HepG2 (cell line): Measurements from ENCODE around the gene DNAJC5. TPM values are rescaled to one million over a fixed set of nuclear protein-coding genes. Genes with fewer than 3 reads are reported as not detected.

ENCODE experiments used
- ATAC-seq: fragments of 200-7000 bp; cut with Tn5 transposase; 3 replicates; pipeline ENCODE4 v1.9.1; 2020; ENCODE audit warnings: mild to moderate bottlenecking, moderate library complexity
- BruUV-seq: library from RNA; stranded (reverse); fragments of 400-500 nt; replicated peaks from 2 replicates; lab custom pipeline; 2021; lab: Mats Ljungman, UMichigan
- CTCF ChIA-PET: fragments of 300-600 bp; formaldehyde crosslinking; extraction: SDS; loops from one replicate; lab custom pipeline; 2021; ENCODE audit warnings: low total read pairs, inconsistent platforms, low intra/inter-chr PET ratio; lab: Yijun Ruan, JAX
- POLR2A ChIA-PET: fragments of 350-600 bp; sonication (Branson Sonifier 250); formaldehyde crosslinking; loops from one replicate; lab custom pipeline; 2020; ENCODE audit warnings: antibody characterized with exemption, inconsistent platforms; lab: Yijun Ruan, JAX
- DNase-seq: peaks from one replicate; pipeline ENCODE4 v3.0.0-alpha.2; 2015; ENCODE audit warnings: low spot score
- FAIRE-seq: peaks from 3 replicates; lab custom pipeline; 2011; peaks lifted over from hg19 to GRCh38; lab: Jason Lieb, UNC
- H2AFZ ChIP-seq: one replicate; pipeline ENCODE4 v1.6.1; 2011; ENCODE audit warnings: low read length, inconsistent platforms
- H3K27ac ChIP-seq: fragments of 300-600 bp; 3 replicates; pipeline ENCODE4 v1.8.0; 2011; ENCODE audit warnings: mixed run types, mild to moderate bottlenecking, mixed read lengths, low read length, inconsistent platforms; ENCODE audit not compliant: insufficient read depth; ENCODE audit errors: extremely low read length
- H3K27me3 ChIP-seq, 2 experiments: fragments of 200-600 bp in 1 of 2; 2 replicates in 1 of 2; 3 replicates in 1 of 2; pipeline versions ENCODE4 v1.6.0 to v1.8.0; 2011; ENCODE audit warnings: low read length in 2 of 2, mild to moderate bottlenecking in 2 of 2, moderate library complexity in 2 of 2, inconsistent platforms in 1 of 2; ENCODE audit not compliant: insufficient read depth in 2 of 2, control insufficient read depth in 1 of 2
- H3K36me3 ChIP-seq, 2 experiments: fragments of 200-600 bp in 1 of 2; replicated peaks in 1 of 2; 2 replicates in 1 of 2; 3 replicates in 1 of 2; pipeline versions ENCODE4 v1.5.1 to v1.8.0; 2011; ENCODE audit warnings: low read length in 2 of 2, inconsistent platforms in 1 of 2; ENCODE audit not compliant: insufficient read depth in 2 of 2, control insufficient read depth in 1 of 2
- H3K4me1 ChIP-seq: 2 replicates; pipeline ENCODE4 v1.5.1; 2012; ENCODE audit warnings: low read length, inconsistent platforms; ENCODE audit not compliant: insufficient read depth
- H3K4me2 ChIP-seq: 2 replicates; pipeline ENCODE4 v1.6.0; 2011; ENCODE audit warnings: low read depth, low read length, inconsistent platforms
- H3K4me3 ChIP-seq, 3 experiments: fragments of 200-600 bp in 1 of 3; sonication (generic), shearing (Covaris generic) in 1 of 3; replicated peaks in 1 of 3; 2 replicates each; pipeline ENCODE4 v1.5.1; 2011 to 2016; ENCODE audit warnings: low read length in 3 of 3, inconsistent platforms in 2 of 3, low read depth in 2 of 3, mild to moderate bottlenecking in 2 of 3, control low read depth in 1 of 3, mixed read lengths in 1 of 3; ENCODE audit not compliant: insufficient read depth in 1 of 3
- H3K79me2 ChIP-seq: one replicate; pipeline ENCODE4 v1.6.1; 2011; ENCODE audit warnings: low read length, inconsistent platforms; ENCODE audit not compliant: insufficient read depth
- H3K9ac ChIP-seq: 2 replicates; pipeline ENCODE4 v1.6.0; 2011; ENCODE audit warnings: mild to moderate bottlenecking, low read depth, low read length, inconsistent platforms; ENCODE audit not compliant: insufficient read depth
- H3K9me3 ChIP-seq: 2 replicates; pipeline ENCODE4 v1.5.1; 2012; ENCODE audit warnings: mild to moderate bottlenecking, low read length
- H4K20me1 ChIP-seq: 2 replicates; pipeline ENCODE4 v1.6.0; 2011; ENCODE audit warnings: inconsistent platforms, mild to moderate bottlenecking, low read length, moderate library complexity; ENCODE audit not compliant: insufficient read depth
- MED13 ChIP-seq: sonication (generic); formaldehyde crosslinking; IDR thresholded peaks from 2 replicates; pipeline ENCODE4 v1.5.0; 2020; ENCODE audit warnings: missing genetic modification reagents
- MED8 ChIP-seq: sonication (generic); formaldehyde crosslinking; IDR thresholded peaks from 2 replicates; pipeline ENCODE4 v1.8.1; 2023; ENCODE audit warnings: mild to moderate bottlenecking, missing genetic modification reagents; ENCODE audit not compliant: insufficient replicate concordance
- MZF1 ChIP-seq: sonication (generic); formaldehyde crosslinking; IDR thresholded peaks from 2 replicates; pipeline ENCODE4 v1.8.1; 2023; ENCODE audit warnings: mild to moderate bottlenecking, missing genetic modification reagents, borderline replicate concordance
- NFE2 ChIP-seq: sonication (generic); formaldehyde crosslinking; IDR thresholded peaks from 2 replicates; pipeline ENCODE4 v1.4.0; 2020; ENCODE audit warnings: missing genetic modification reagents
- SMAD1 ChIP-seq: sonication (generic); formaldehyde crosslinking; IDR thresholded peaks from 2 replicates; pipeline ENCODE4 v1.4.0; 2020; ENCODE audit warnings: missing genetic modification reagents, low read depth, mild to moderate bottlenecking, borderline replicate concordance
- ZNF501 ChIP-seq: sonication (generic); formaldehyde crosslinking; IDR thresholded peaks from 2 replicates; pipeline ENCODE4 v1.5.1; 2020; ENCODE audit warnings: mild to moderate bottlenecking, moderate library complexity, missing genetic modification reagents
- ZNF550 ChIP-seq: sonication (generic); formaldehyde crosslinking; IDR thresholded peaks from 2 replicates; pipeline ENCODE4 v1.4.0; 2020; ENCODE audit warnings: mild to moderate bottlenecking, missing genetic modification reagents, borderline replicate concordance
- ZNF879 ChIP-seq: sonication (generic); formaldehyde crosslinking; IDR thresholded peaks from 2 replicates; pipeline ENCODE4 v1.8.1; 2023; ENCODE audit warnings: missing genetic modification reagents
- WGBS: methylation state at CpG from one replicate; pipeline ENCODE4 v1.1.6; 2017; ENCODE audit warnings: low lambda C conversion rate; 5-methylcytosine and 5-hydroxymethylcytosine counted together
- in situ Hi-C: cut with HindIII; loops from 2 replicates; pipeline ENCODE4 v1.10.0; 2017; ENCODE audit warnings: low pct_unique_long_range_greater_than_20kb; ENCODE audit not compliant: extremely low pct_ligation_motif_present
- intact Hi-C: fragments of 100-400 bp; cut with micrococcal nuclease; formaldehyde crosslinking; loops from one replicate; pipeline ENCODE4 v1.10.0; 2022; ENCODE audit not compliant: unreplicated experiment
- polyA plus RNA-seq, 8 experiments: library from polyadenylated mRNA; depleted of rRNA in 3 of 8; stranded (reverse) in 7 of 8; unstranded in 1 of 8; fragments of >200 nt; fragmentation: Illumina TruSeq in 4 of 8; extraction: Trizol in 4 of 8; gene quantifications; 2 replicates each; pipeline versions ENCODE4 v1.2.1 to v1.2.3, GENCODE V29; 2011 to 2016; ENCODE audit warnings: low read depth in 4 of 8, missing spikeins in 1 of 8, mixed read lengths in 1 of 8; ENCODE audit not compliant: insufficient read depth in 1 of 8
- total RNA-seq, 5 experiments: library from RNA; depleted of rRNA; stranded (reverse); fragments of >200 nt; fragmentation: Illumina TruSeq; extraction: Trizol; gene quantifications; 2 replicates each; pipeline ENCODE4 v1.2.3, GENCODE V29; 2016; ENCODE audit warnings: low read depth in 1 of 5
- TF ChIP-seq, protein P1 (sequence below): sonication (generic); formaldehyde crosslinking; IDR thresholded peaks from 2 replicates; pipeline ENCODE4 v1.4.0; 2020; ENCODE audit warnings: missing genetic modification reagents
- TF ChIP-seq, protein P2 (sequence below): IDR thresholded peaks from 2 replicates; pipeline ENCODE4 v1.6.1; 2012; ENCODE audit warnings: low read length, improper control_type of control experiment
- TF ChIP-seq, protein P3 (sequence below): sonication (generic); formaldehyde crosslinking; IDR thresholded peaks from 2 replicates; pipeline ENCODE4 v1.4.0; 2020; ENCODE audit warnings: mild to moderate bottlenecking, missing genetic modification reagents
- TF ChIP-seq, protein P4 (sequence below): sonication (generic); formaldehyde crosslinking; IDR thresholded peaks from 2 replicates; pipeline ENCODE4 v1.8.1; 2023; ENCODE audit warnings: missing genetic modification reagents, inconsistent platforms, borderline replicate concordance
- TF ChIP-seq, protein P5 (sequence below): sonication (generic); formaldehyde crosslinking; IDR thresholded peaks from 2 replicates; pipeline ENCODE4 v1.9.0; 2021; ENCODE audit warnings: missing genetic modification reagents, mild to moderate bottlenecking, borderline replicate concordance

Gene DNAJC5
- total and polyA plus RNA-seq, 2 of the 13 experiments (the other 11 are each of a cell fraction or from before 2014, with no cell fraction given): 42.8 to 64.5 TPM

DNA sequence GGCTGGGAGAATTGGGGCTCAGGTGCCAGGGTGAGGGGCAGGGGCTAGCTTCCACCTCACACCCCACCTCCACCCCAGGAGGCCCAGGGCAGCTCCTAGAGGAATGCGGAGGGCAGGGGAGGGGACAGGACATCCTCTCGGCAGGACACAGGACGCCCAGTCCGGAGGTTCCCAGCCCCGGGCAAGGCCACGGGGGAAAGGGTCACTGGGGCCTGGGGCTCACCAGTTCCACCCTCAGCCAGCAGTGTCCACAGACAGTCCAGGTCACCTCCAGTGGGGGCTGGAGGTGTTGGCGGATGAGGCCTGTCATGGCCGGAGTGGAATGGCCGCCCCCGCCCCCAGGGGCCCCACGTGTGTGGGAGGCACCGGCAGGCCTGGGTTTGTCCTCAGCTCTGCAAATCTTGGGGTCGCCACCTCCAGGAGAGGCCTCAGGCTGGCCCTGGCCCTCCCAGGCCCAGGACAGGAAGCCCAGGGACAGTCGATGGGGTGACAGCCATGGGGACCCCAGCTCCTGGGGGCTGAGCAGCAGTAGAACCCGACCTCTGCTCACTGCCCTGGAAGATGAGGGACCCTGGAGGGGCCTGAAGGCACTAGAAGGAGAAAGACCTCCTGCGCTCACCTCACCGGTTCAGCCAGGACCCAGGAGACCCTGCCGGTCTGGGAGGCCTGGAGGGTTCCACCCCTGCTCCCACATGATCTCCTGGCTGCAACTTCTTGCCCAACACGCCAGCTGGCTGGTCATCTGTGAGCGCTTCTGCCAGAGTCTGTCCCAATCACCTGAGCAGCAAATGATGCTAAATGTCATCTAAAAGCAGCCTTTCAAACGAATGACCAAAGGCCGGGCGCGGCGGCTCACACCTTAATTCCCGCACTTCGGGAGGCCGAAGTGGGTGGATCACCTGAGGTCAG, 46.7 kb upstream of the DNAJC5 start:
- FAIRE-seq (no peak), ATAC-seq (peak; percentile 32), DNase-seq (no peak)
- peaks cover 7 to 25% of the 10 kb centered on the region in 2 experiments for H3K27me3 ChIP-seq
- H3K4me2 ChIP-seq: peak overlapping the region; percentile 66
- peak overlapping the region; percentile 39; the same call in 1 of the 2 replicates for H3K9ac ChIP-seq
- H4K20me1 ChIP-seq: no peaks in the 10 kb centered on the region
- ChIA-PET CTCF (no interaction called here), POLR2A (interaction anchor here (0.6 to 3.7 kb wide), 12 partner anchors 8 to 274 kb away, joined by 3 to 29 read pairs (median 5); partner anchors contain the start of genes ABHD16B, ARFRP1, HELZ2 and SLC2A4RG)
- peaks cover 41% of the 10 kb centered on the region for H3K4me1 ChIP-seq
- no TSS peak for BruUV-seq
- H3K36me3 ChIP-seq: no peaks in the 10 kb centered on the region
- H3K4me3 ChIP-seq: peak overlapping the region; percentile 30 to 71 (median 47)
- intact Hi-C loops: no loop called here
- H3K79me2 ChIP-seq: no peaks in the 10 kb centered on the region
- in situ Hi-C loops: no loop called here
- no peak overlapping the region for H3K27ac ChIP-seq
- no peaks in the 10 kb centered on the region for H3K9me3 ChIP-seq
- WGBS: 27% methylated on average over 27 of the region's 28 CpGs
- no peak overlapping the region for H2AFZ ChIP-seq
- TF ChIP-seq, protein P1, sequence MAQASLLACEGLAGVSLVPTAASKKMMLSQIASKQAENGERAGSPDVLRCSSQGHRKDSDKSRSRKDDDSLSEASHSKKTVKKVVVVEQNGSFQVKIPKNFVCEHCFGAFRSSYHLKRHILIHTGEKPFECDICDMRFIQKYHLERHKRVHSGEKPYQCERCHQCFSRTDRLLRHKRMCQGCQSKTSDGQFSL (CRISPR knock-in tag): no peak
- TF ChIP-seq MZF1 (CRISPR knock-in tag) (no peak), NFE2 (CRISPR knock-in tag) (no peak), SMAD1 (CRISPR knock-in tag) (no peak), MED13 (CRISPR knock-in tag) (no peak; the same call in 1 of the 2 replicates), MED8 (peak; percentile 67), ZNF501 (CRISPR knock-in tag) (no peak), ZNF879 (CRISPR knock-in tag) (no peak), ZNF550 (no peak)
- TF ChIP-seq, protein P2, sequence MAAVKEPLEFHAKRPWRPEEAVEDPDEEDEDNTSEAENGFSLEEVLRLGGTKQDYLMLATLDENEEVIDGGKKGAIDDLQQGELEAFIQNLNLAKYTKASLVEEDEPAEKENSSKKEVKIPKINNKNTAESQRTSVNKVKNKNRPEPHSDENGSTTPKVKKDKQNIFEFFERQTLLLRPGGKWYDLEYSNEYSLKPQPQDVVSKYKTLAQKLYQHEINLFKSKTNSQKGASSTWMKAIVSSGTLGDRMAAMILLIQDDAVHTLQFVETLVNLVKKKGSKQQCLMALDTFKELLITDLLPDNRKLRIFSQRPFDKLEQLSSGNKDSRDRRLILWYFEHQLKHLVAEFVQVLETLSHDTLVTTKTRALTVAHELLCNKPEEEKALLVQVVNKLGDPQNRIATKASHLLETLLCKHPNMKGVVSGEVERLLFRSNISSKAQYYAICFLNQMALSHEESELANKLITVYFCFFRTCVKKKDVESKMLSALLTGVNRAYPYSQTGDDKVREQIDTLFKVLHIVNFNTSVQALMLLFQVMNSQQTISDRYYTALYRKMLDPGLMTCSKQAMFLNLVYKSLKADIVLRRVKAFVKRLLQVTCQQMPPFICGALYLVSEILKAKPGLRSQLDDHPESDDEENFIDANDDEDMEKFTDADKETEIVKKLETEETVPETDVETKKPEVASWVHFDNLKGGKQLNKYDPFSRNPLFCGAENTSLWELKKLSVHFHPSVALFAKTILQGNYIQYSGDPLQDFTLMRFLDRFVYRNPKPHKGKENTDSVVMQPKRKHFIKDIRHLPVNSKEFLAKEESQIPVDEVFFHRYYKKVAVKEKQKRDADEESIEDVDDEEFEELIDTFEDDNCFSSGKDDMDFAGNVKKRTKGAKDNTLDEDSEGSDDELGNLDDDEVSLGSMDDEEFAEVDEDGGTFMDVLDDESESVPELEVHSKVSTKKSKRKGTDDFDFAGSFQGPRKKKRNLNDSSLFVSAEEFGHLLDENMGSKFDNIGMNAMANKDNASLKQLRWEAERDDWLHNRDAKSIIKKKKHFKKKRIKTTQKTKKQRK: no peak
- TF ChIP-seq, protein P3, sequence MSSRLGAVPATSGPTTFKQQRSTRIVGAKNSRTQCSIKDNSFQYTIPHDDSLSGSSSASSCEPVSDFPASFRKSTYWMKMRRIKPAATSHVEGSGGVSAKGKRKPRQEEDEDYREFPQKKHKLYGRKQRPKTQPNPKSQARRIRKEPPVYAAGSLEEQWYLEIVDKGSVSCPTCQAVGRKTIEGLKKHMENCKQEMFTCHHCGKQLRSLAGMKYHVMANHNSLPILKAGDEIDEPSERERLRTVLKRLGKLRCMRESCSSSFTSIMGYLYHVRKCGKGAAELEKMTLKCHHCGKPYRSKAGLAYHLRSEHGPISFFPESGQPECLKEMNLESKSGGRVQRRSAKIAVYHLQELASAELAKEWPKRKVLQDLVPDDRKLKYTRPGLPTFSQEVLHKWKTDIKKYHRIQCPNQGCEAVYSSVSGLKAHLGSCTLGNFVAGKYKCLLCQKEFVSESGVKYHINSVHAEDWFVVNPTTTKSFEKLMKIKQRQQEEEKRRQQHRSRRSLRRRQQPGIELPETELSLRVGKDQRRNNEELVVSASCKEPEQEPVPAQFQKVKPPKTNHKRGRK (CRISPR knock-in tag): no peak
- TF ChIP-seq, protein P4, sequence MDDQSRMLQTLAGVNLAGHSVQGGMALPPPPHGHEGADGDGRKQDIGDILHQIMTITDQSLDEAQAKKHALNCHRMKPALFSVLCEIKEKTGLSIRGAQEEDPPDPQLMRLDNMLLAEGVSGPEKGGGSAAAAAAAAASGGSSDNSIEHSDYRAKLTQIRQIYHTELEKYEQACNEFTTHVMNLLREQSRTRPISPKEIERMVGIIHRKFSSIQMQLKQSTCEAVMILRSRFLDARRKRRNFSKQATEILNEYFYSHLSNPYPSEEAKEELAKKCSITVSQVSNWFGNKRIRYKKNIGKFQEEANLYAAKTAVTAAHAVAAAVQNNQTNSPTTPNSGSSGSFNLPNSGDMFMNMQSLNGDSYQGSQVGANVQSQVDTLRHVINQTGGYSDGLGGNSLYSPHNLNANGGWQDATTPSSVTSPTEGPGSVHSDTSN: no peak
- TF ChIP-seq, protein P5, sequence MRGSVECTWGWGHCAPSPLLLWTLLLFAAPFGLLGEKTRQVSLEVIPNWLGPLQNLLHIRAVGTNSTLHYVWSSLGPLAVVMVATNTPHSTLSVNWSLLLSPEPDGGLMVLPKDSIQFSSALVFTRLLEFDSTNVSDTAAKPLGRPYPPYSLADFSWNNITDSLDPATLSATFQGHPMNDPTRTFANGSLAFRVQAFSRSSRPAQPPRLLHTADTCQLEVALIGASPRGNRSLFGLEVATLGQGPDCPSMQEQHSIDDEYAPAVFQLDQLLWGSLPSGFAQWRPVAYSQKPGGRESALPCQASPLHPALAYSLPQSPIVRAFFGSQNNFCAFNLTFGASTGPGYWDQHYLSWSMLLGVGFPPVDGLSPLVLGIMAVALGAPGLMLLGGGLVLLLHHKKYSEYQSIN: no peak
